ENCODE data around the gene FANCD2.
"Not testable (repeated sequence)": the region's sequence is repeated elsewhere in the genome, so short reads cannot be mapped to it uniquely, and the experiment has no call there.

The FANCD2 gene

DNA sequence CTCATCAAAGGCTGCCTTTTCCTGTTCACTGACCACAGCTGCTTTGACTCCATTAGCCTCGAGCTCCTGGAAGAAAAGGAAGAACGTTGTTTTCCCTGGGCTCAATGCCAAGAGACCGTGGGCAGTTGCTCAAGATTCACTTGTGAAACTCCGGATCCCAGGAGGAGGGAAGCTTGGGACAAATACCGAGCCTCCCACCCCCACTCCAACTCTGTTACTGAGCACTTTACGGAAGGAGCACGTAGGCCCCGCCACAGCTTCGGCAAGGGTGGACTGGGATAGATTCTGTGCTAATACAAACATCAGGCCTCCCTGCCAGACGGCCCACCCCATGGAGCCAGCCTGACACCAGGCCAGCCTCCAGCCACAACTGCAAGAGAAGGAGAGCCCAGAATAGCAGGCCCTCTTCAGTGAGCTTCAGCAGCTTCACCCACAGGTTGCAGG, 10.8 kb upstream of the FANCD2 start:
- DNase-seq (ENCODE audit: low spot score): no peak

DNA sequence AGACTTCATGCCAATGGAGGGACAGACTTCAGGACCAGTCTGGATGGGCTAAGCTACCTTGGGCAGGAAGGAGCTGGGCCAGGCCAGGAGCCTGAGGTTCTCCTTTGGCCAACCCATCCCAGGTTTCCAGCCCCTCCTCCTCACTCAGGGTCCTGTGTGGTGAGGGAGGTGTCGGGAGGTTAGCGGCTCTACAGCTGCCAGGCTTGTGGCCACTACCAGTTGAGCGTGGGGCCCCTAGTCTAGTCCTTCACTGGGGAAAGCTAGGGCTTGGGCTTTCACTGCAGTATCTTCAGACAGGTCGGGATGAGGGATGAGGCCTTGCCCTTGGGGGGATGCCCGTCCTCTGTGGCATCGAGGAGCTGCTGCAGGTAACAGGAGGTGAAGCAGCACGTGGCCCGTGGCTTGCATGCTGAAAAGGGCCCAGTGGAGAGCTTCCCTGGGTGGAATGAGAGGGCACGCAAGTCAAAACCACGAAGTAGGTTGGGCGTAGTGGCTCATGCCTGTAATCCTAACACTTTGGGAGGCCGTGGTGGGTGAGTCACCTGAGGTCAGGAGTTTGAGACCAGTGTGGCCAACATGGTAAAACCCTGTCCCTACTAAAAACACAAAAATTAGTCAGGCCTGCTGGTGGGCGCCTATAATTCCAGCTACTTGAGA, 8.5 kb upstream of the FANCD2 start:
- DNase-seq (ENCODE audit: low spot score): no peak

DNA sequence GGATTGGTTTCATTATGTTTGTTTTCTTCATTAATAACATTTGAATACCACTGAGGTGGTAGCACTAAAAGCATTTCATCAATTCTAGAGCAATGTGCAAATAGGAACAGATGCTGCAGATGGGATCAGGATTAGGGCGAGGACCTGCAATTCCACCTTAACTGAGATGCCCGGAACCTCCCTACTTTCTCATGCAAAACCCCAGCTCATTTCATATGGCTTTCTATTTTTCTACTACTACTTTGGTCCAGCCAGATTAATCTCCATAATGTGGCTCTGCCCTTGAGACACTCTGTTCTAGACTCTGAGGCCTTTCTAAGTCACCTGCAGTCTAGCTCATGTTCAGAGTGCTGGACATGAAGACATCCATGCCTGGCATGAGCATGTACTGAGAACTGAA, 7.4 kb upstream of the FANCD2 start:
- DNase-seq (ENCODE audit: low spot score): not testable (repeated sequence)

DNA sequence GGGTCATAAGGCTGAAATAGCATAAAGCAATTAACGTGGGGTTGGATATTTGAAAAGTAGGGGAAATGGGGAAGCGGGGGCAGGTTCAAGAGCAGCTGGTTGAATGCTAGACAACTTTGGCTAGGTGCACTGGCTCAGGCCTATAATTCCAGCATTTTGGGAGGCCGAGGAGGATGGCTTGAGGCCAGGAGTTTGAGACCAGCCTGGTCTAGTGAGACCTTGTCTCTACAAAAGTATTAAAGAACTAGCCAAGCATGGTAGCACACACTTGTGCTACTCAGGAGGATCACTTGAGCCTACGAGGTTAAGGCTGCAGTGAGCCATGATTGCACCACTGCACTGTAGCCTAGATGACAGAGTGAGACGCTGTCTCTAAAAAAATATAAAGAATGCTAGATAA, 6.9 kb upstream of the FANCD2 start:
- DNase-seq (ENCODE audit: low spot score): no peak

DNA sequence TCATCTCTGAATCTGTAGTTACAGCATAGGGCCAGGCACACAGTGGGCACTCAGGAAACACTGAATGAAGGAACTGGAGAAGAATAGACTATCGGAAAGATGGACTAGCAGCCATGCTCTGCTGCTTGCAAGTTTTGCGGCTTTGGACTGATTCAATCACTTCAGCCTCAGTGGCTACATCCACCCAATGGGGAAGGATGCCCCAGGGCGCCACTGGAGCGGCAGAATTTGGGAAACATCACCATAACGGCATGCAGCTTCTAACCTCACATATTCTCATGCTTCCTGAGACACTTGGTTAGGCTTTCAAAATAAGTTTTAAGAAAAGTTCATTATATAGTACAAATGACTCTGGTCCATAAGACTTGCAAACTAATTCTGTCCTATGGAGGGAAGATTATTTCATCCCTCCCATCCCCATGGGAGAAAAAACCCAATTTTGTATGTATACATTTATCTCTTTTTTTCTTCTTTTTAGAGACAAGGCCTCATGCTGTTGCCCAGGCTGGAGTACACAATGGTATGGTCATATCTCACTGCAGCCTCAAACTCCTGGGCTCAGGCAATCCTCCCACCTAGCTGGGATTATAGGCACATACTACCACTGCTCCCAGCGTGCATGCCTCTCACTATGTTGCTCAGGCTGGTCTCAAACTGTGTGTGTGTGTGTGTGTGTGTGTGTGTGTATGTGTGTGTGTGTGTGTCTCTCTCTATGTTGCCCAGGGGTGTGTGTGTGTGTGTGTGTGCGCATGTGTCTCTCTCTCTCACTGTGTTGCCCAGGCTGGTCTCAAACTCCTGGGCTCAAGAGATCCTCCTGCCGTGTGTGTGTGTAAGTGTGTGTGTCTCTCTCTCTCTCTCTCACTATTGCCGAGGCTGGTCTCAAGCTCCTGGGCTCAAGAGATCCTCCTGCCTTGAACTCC, 4.1 kb upstream of the FANCD2 start:
- no peak for DNase-seq (ENCODE audit: low spot score)

DNA sequence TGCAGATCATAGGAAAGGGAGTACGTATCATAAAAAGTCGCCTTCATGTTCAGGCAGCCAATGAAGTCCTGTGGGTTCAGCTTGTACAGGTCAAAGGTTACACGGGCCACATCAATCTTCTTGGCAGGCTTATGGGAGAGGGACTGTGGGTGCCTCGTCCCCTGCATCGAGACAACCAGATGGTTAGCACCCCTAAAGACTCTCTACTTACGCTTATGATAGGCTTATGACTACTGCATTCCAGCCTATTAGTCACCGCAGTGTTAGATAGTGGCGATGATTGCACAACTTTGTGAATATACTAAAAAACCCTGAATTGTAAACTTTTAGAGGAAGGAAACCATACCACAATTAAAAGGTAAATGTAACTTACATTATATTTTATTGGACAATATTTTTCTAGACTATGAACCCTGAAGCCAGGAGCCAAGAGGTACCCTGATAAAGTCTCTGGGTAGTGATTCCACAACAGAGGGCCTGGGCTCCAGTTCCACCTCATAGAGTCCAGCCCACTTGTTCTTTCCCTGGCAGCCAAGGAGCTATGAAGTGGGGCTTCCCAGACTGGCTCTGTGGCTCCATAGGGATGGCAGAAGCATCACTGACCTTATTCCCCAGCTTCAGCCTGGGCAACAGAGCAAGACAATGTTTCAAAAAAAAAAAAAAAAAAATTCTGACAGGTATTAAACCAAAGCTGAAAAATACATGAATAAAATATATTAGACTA, 2.5 kb upstream of the FANCD2 start:
- no peak for DNase-seq (ENCODE audit: low spot score)

- no peak for DNase-seq (ENCODE audit: low spot score)
Observed at GRCh38 chr3:10025205-10026083, 793 bp upstream of the FANCD2 start.

DNA sequence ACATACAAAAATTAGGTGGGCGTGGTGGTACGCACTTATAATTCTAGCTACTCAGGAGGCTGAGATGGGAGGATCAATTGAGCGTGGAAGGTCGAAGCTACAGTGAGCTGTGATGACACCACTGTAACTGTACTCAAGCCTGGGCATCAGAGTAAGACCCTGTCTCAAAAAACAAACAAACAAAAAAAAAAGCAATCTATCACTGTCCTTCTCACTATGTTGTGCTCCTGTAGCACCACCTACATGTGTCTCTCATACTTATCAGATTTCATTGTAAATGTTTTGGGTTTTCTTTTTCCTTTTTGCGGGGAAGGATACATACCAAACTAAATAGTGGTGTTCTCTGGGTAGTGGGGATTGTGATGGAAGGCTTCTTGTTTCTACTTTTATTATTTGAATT, 14.8 kb downstream of the FANCD2 start:
- DNase-seq (ENCODE audit: low spot score): no peak

DNA sequence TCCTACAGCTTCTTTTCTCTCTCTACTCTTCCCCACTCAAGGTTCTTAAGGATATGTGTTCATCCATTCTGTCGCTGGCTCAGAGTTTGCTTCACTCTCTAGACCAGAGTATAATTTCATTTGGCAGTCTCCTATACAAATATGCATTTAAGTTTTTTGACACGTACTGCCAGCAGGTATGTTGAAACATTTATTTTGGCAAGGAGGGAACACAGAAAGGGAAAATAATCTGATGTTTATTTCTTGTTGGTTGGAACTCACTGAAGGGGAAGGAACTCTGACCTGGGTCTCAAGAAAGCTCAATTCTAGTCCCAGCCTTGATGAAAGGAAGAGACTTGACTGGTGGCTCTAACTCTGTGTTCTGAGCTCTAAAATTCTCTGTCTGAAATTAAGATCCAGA, 21.6 kb downstream of the FANCD2 start:
- no peak for DNase-seq (ENCODE audit: low spot score)

DNA sequence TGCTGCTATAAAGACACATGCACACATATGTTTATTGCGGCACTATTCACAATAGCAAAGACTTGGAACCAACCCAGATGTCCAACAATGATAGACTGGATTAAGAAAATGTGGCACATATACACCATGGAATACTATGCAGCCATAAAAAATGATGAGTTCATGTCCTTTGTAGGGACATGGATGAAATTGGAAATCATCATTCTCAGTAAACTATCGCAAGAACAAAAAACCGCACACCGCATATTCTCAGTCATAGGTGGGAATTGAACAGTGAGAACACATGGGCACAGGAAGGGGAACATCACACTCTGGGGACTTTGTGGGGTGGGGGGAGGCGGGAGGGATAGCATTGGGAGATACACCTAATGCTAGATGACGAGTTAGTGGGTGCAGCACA, 26.8 kb downstream of the FANCD2 start:
- DNase-seq (ENCODE audit: low spot score): not testable (repeated sequence)

- DNase-seq (ENCODE audit: low spot score): no peak
Observed at GRCh38 chr3:10055097-10055496, 28.9 kb downstream of the FANCD2 start.

DNA sequence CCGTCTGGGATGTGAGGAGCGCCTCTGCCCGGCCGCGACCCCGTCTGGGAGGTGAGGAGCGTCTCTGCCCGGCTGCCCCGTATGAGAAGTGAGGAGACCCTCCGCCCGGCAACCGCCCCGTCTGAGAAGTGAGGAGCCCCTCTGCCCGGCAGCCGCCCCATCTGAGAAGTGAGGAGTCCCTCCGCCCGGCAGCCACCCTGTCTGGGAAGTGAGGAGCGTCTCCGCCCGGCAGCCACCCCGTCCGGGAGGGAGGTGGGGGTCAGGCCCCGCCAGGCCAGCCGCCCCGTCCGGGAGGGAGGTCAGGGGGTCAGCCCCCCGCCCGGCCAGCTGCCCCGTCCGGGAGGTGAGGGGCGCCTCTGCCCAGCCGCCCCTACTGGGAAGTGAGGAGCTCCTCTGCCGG, 43.8 kb downstream of the FANCD2 start:
- not testable (repeated sequence) for DNase-seq (ENCODE audit: low spot score)

- DNase-seq (ENCODE audit: low spot score): no peak
Observed at GRCh38 chr3:10074666-10075065, 48.4 kb downstream of the FANCD2 start.

GRCh38 chr3:10081871-10082270, 55.6 kb downstream of the FANCD2 start:
- DNase-seq (ENCODE audit: low spot score): no peak

- DNase-seq (ENCODE audit: low spot score): no peak
Observed at GRCh38 chr3:10085738-10086137, 59.5 kb downstream of the FANCD2 start.

GRCh38 chr3:10088256-10088655, 62.0 kb downstream of the FANCD2 start:
- no peak for DNase-seq (ENCODE audit: low spot score)

GRCh38 chr3:10090179-10090578, 63.9 kb downstream of the FANCD2 start:
- no peak for DNase-seq (ENCODE audit: low spot score)

- not testable (repeated sequence) for DNase-seq (ENCODE audit: low spot score)
Observed at GRCh38 chr3:10090774-10091173, 64.5 kb downstream of the FANCD2 start.

- not testable (repeated sequence) for DNase-seq (ENCODE audit: low spot score)
Observed at GRCh38 chr3:10091387-10091786, 65.2 kb downstream of the FANCD2 start.

DNA sequence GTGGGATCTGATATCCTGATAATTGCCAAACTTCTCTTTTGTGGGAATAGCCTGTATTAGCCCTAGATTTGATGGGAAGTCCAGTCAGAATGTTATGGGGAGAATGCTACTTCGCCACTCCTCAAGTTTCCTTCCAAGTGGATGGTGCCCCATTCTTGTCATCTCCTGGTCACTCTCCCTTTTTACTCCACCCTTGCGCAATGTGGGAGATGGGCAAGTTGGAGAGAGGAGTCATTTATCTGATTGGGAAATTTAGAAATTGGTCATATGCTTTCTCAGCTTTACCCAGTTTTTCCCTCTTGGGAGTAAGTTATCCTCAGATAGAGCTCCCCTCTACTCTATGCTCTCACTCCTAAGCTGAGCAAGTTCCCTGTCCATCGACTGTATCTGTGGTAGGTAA, 67.4 kb downstream of the FANCD2 start:
- DNase-seq (ENCODE audit: low spot score): no peak

- DNase-seq (ENCODE audit: low spot score): no peak
Observed at GRCh38 chr3:10099041-10099440, 72.8 kb downstream of the FANCD2 start.

DNA sequence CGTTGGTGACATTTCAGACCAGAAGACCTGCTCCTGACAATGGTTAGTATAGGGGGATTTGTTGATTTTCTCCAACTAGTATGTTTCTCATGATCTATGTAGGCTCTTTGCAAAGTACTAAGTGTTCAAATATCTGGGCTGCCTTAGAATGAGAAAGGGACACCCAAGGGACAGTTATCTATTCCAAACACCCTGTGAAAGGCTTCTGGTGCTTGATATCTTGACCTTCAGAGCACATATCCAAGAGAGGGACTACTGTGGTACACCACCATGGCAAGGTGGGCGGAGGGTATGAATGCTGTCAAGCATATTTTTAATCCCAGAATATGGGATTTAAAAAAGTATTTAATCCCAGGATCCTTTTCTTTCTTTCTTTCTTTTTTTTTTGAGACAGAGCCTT, 80.7 kb downstream of the FANCD2 start:
- no peak for DNase-seq (ENCODE audit: low spot score)
